ENCODE measurements around the gene FRMD4A.

DNA sequence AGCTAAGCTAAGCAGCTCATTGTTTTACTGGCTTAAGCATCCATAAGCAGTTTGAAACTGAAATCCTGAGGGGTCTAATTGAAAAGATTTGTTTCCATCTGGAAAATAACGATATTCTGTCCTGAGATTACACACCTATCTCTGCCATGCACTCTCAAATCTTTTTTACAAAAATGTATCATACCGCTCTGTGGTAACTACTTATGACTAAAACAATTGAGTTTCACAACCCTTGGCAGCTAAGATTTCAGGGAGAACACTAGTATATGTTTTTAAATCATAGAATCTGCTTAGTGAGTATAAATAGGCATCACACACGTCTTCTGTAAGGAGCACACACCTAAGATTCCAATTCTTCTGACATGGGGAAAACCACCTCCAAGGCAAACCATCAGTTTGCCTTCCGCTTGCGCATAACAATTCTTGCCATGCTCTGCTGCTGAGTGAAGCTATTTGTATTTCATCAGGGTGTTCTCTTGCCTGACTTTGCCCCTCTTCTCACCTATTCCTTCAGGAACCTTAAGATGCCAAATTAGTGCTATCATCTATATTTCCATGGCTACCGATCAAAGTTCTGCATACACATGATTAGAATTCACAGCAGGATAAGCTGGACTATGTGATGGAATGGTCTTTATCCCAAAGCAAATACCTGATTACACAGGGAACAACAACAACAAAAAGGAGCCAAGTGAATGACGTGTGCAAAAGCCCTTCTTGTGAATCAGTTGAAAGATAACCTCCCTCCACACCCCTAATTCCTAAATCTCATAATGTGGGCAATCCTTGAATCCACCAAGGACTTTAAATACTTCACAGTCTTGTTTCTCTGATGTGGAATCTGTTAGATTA, 703.0 kb downstream of the FRMD4A start:
- TF ChIP-seq, protein P1, sequence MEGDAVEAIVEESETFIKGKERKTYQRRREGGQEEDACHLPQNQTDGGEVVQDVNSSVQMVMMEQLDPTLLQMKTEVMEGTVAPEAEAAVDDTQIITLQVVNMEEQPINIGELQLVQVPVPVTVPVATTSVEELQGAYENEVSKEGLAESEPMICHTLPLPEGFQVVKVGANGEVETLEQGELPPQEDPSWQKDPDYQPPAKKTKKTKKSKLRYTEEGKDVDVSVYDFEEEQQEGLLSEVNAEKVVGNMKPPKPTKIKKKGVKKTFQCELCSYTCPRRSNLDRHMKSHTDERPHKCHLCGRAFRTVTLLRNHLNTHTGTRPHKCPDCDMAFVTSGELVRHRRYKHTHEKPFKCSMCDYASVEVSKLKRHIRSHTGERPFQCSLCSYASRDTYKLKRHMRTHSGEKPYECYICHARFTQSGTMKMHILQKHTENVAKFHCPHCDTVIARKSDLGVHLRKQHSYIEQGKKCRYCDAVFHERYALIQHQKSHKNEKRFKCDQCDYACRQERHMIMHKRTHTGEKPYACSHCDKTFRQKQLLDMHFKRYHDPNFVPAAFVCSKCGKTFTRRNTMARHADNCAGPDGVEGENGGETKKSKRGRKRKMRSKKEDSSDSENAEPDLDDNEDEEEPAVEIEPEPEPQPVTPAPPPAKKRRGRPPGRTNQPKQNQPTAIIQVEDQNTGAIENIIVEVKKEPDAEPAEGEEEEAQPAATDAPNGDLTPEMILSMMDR (IDR thresholded peaks at IDR 0.05 in 2 of 3, conservative IDR thresholded peaks at IDR 0.05 in 1 of 3; ENCODE audit: control insufficient read depth in 2 of 3, extremely low read depth in 1 of 3, insufficient read depth in 1 of 3, low read depth in 3 of 3, low read length in 3 of 3), result no peak
- TF ChIP-seq TARDBP (IDR thresholded peaks at IDR 0.05; ENCODE audit: borderline replicate concordance) (no peak), RAD21 (IDR thresholded peaks at IDR 0.05; ENCODE audit: insufficient read depth, low read depth, low read length) (no peak), NBN (IDR thresholded peaks at IDR 0.05) (no peak), ZZZ3 (IDR thresholded peaks at IDR 0.05; ENCODE audit: control insufficient read depth, insufficient read length, low read depth) (no peak), EZH2 (IDR thresholded peaks at IDR 0.05; ENCODE audit: borderline replicate concordance, control insufficient read depth, low read depth, low read length) (no peak), POLR2A (IDR thresholded peaks at IDR 0.05; ENCODE audit: low read depth, low read length) (no peak), TCF7 (IDR thresholded peaks at IDR 0.05; ENCODE audit: borderline replicate concordance) (no peak), SMC3 (IDR thresholded peaks at IDR 0.05; ENCODE audit: borderline replicate concordance, low read length) (no peak), CHD2 (IDR thresholded peaks at IDR 0.05; ENCODE audit: borderline replicate concordance, low read depth, low read length) (no peak), MTA2 (IDR thresholded peaks at IDR 0.05; ENCODE audit: low read depth) (no peak)
- TF ChIP-seq, protein P2, sequence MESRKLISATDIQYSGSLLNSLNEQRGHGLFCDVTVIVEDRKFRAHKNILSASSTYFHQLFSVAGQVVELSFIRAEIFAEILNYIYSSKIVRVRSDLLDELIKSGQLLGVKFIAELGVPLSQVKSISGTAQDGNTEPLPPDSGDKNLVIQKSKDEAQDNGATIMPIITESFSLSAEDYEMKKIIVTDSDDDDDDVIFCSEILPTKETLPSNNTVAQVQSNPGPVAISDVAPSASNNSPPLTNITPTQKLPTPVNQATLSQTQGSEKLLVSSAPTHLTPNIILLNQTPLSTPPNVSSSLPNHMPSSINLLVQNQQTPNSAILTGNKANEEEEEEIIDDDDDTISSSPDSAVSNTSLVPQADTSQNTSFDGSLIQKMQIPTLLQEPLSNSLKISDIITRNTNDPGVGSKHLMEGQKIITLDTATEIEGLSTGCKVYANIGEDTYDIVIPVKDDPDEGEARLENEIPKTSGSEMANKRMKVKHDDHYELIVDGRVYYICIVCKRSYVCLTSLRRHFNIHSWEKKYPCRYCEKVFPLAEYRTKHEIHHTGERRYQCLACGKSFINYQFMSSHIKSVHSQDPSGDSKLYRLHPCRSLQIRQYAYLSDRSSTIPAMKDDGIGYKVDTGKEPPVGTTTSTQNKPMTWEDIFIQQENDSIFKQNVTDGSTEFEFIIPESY (IDR thresholded peaks at IDR 0.05), result no peak
- TF ChIP-seq, protein P3, sequence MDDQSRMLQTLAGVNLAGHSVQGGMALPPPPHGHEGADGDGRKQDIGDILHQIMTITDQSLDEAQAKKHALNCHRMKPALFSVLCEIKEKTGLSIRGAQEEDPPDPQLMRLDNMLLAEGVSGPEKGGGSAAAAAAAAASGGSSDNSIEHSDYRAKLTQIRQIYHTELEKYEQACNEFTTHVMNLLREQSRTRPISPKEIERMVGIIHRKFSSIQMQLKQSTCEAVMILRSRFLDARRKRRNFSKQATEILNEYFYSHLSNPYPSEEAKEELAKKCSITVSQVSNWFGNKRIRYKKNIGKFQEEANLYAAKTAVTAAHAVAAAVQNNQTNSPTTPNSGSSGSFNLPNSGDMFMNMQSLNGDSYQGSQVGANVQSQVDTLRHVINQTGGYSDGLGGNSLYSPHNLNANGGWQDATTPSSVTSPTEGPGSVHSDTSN (IDR thresholded peaks at IDR 0.05; ENCODE audit: insufficient replicate concordance, low read depth, low read length), result no peak

Measured in GM12878 (cell line).